Measurements from ENCODE around the gene COMTD1.

- TF ChIP-seq MAX (IDR thresholded peaks at IDR 0.05) (no peak), CTCF (IDR thresholded peaks at IDR 0.05; ENCODE audit: control extremely low read depth in 1 of 3, insufficient read depth in 1 of 3, low read depth in 1 of 3, low read length in 3 of 3) (no peak), POLR2A (IDR thresholded peaks at IDR 0.05; ENCODE audit: control extremely low read depth in 1 of 2, low read depth in 2 of 2, low read length in 2 of 2) (no peak), SP1 (IDR thresholded peaks at IDR 0.05; ENCODE audit: low read depth, low read length) (no peak), EZH2 (IDR thresholded peaks at IDR 0.05; ENCODE audit: low read depth, low read length, severe bottlenecking) (no peak), SAP30 (IDR thresholded peaks at IDR 0.05; ENCODE audit: insufficient read depth, insufficient replicate concordance, low read length) (no peak), EP300 (IDR thresholded peaks at IDR 0.05; ENCODE audit: borderline replicate concordance in 1 of 2, low read depth in 2 of 2, low read length in 2 of 2) (no peak), USF2 (IDR thresholded peaks at IDR 0.05; ENCODE audit: low read length) (no peak), CEBPB (IDR thresholded peaks at IDR 0.05; ENCODE audit: low read depth, low read length) (no peak), RNF2 (IDR thresholded peaks at IDR 0.05; ENCODE audit: borderline replicate concordance, low read depth, low read length, missing control alignments, poor library complexity, severe bottlenecking) (no peak), YY1 (IDR thresholded peaks at IDR 0.05; ENCODE audit: low read depth, low read length) (no peak), MAFK (IDR thresholded peaks at IDR 0.05; ENCODE audit: low read depth, low read length) (no peak)
Observed at GRCh38 chr10:75195035-75195763, 40.6 kb downstream of the COMTD1 start.
